ENCODE measurements around the gene RAB15. TPM values are rescaled to one million over a fixed set of nuclear protein-coding genes. Genes with fewer than 3 reads are reported as not detected.
A peak's percentile ranks its signal among the peaks of the same experiment; 100 is the strongest.
"Not testable (repeated sequence)": the region's sequence is repeated elsewhere in the genome, so short reads cannot be mapped to it uniquely, and the experiment has no call there.

Gene RAB15
- polyA plus RNA-seq, 6 donors from 2014 or later, result 0.25 to 1.9 (median 0.94) TPM

DNA sequence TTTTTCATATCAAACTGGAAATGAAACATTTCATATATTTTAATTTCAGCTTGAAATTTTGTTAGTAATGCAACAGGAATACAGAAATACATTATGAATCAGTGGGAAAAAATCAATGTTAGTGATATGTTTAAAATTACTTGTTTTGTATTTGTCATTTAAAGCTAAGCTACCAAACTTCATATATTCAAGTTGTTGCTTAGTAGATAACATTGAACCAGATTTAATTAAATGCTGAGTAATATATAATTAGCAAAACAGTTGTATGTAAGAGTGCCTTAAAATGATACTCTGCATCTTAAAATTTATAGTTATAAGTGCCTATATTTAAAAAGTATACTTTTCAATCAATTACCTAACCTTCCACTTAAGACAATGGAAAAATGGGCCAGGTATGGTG lies 52.9 kb downstream of the RAB15 start:
- Mint-ChIP-seq H3K27ac (peak overlapping the region in 1 of 6 donors; percentile 34), H3K4me3 (peak overlapping the region in 1 of 8 donors; percentile 2), H3K4me1 (peaks cover 37 to 60% (median 59%) of the 10 kb centered on the region in 3 donors)

GRCh38 chr14:64918216-64918615 lies 53.9 kb downstream of the RAB15 start:
- Mint-ChIP-seq H3K27me3 (no peaks in the 10 kb centered on the region), H3K4me3 (no peak overlapping the region), H3K36me3 (no peaks in the 10 kb centered on the region), H3K27ac (peak overlapping the region in 2 of 6 donors; percentile 69 to 79), H3K9me3 (no peaks in the 10 kb centered on the region), H3K4me1 (peaks cover 41 to 62% (median 59%) of the 10 kb centered on the region in 3 donors)
- DNase-seq, result no peak
- ATAC-seq (ENCODE audit: low read depth in 2 of 2), result no peak

More for the DNA sequence above, 52.9 kb downstream of the RAB15 start:
- DNase-seq (no peak), ATAC-seq (ENCODE audit: low read depth in 2 of 2) (no peak)
- Mint-ChIP-seq H3K36me3 (no peaks in the 10 kb centered on the region), H3K27me3 (no peaks in the 10 kb centered on the region), H3K9me3 (no peaks in the 10 kb centered on the region)

- Mint-ChIP-seq H3K4me3 (peak overlapping the region; percentile 90 to 98 (median 96)), H3K9me3 (no peaks in the 10 kb centered on the region), H3K36me3 (no peaks in the 10 kb centered on the region), H3K27me3 (no peaks in the 10 kb centered on the region), H3K4me1 (peaks cover 35 to 54% (median 51%) of the 10 kb centered on the region in 3 donors), H3K27ac (peak overlapping the region in 3 of 6 donors; percentile 97 to 99 (median 98))
- DNase-seq (no peak), ATAC-seq (ENCODE audit: low read depth in 2 of 2) (no peak)
Measured at GRCh38 chr14:64915797-64916196, 56.3 kb downstream of the RAB15 start.

- H3K36me3 Mint-ChIP-seq, result no peaks in the 10 kb centered on the region
- peaks cover 35 to 54% (median 43%) of the 10 kb centered on the region in 3 donors for H3K4me1 Mint-ChIP-seq
- no peak for DNase-seq
- peak overlapping the region; percentile 97 to 99 (median 98) for H3K27ac Mint-ChIP-seq
- peak overlapping the region; percentile 90 to 98 (median 96) for H3K4me3 Mint-ChIP-seq
- H3K27me3 Mint-ChIP-seq, result peaks cover 0 to 5% (median 0%) of the 10 kb centered on the region in 3 donors
- no peak for ATAC-seq (ENCODE audit: low read depth in 2 of 2)
- no peaks in the 10 kb centered on the region for H3K9me3 Mint-ChIP-seq
Measured at GRCh38 chr14:64915029-64915424, 57.1 kb downstream of the RAB15 start.

DNA sequence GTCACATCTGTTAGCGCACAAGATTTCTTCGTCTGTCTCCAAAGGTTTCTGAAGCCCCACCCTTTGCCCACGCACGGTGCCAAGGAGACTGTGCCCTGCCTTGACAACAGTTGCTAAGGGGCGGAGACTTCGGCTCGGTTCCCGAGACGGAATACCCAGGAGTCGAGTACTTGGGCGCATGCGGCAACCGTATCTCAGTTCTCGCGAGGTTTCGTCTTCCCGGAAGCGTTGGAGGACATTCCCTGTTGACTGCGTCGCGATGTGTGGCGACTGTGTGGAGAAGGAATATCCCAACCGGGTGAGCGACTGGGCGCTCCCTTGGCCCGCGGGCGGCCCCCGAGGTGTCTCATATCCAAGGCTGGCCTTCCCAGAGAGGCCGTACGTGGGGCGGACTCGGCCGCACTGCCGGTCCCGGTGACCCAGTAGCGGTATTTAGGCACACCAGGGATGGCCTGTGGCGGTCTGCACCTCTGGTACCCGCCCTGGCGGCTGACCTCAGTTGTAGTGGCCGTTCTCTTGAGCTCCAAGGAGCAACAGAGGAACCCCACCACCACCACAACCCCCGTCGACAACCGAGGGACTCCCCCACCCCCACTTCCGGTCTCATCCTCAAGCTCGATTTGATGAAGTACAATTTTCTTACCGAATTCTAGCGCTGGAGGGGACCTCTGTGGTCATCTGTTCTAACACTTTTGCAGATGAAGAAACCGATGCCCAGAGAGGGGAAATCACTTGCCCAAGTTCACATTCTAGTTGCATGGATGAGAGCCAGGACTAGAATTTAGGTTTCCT lies 57.7 kb downstream of the RAB15 start, which contains the start of gene CHURC1:
TSS of gene CHURC1 (plus strand) at position 219 of the 792 bp plus-strand sequence. CDS start at position 260, 41 bp downstream.
- H3K27ac Mint-ChIP-seq, result peak within 1 kb of the TSS; percentile 97 to 99 (median 98)
- H3K4me3 Mint-ChIP-seq, result peak within 1 kb of the TSS; percentile 90 to 98 (median 96)
- H3K36me3 Mint-ChIP-seq, result no peaks in the 10 kb centered on the region
- peak; percentile 93 to 96 for ATAC-seq (ENCODE audit: low read depth in 2 of 2)
- H3K9me3 Mint-ChIP-seq, result no peaks in the 10 kb centered on the region
- peaks cover 0 to 6% (median 0%) of the 10 kb centered on the region in 3 donors for H3K27me3 Mint-ChIP-seq
- H3K4me1 Mint-ChIP-seq, result peaks cover 35 to 51% (median 38%) of the 10 kb centered on the region in 3 donors
- peak; percentile 97 for DNase-seq

GRCh38 chr14:64913477-64913876 lies 58.7 kb downstream of the RAB15 start:
- Mint-ChIP-seq H3K27ac (peak overlapping the region; percentile 97 to 99 (median 98)), H3K4me3 (peak overlapping the region; percentile 90 to 98 (median 96)), H3K4me1 (peaks cover 33 to 45% (median 34%) of the 10 kb centered on the region in 3 donors)
- H3K27me3 Mint-ChIP-seq; H3K9me3 Mint-ChIP-seq; H3K36me3 Mint-ChIP-seq; ATAC-seq (ENCODE audit: low read depth in 2 of 2); DNase-seq: not testable (repeated sequence)

GRCh38 chr14:64912261-64912660 lies 59.9 kb downstream of the RAB15 start:
- Mint-ChIP-seq H3K27me3 (peaks cover 0 to 11% (median 2%) of the 10 kb centered on the region in 3 donors), H3K4me1 (peaks cover 21 to 35% (median 24%) of the 10 kb centered on the region in 3 donors), H3K4me3 (peak overlapping the region in 1 of 8 donors; percentile 59), H3K9me3 (no peaks in the 10 kb centered on the region), H3K27ac (no peak overlapping the region), H3K36me3 (no peaks in the 10 kb centered on the region)
- DNase-seq, result no peak
- ATAC-seq (ENCODE audit: low read depth in 2 of 2), result no peak

DNA sequence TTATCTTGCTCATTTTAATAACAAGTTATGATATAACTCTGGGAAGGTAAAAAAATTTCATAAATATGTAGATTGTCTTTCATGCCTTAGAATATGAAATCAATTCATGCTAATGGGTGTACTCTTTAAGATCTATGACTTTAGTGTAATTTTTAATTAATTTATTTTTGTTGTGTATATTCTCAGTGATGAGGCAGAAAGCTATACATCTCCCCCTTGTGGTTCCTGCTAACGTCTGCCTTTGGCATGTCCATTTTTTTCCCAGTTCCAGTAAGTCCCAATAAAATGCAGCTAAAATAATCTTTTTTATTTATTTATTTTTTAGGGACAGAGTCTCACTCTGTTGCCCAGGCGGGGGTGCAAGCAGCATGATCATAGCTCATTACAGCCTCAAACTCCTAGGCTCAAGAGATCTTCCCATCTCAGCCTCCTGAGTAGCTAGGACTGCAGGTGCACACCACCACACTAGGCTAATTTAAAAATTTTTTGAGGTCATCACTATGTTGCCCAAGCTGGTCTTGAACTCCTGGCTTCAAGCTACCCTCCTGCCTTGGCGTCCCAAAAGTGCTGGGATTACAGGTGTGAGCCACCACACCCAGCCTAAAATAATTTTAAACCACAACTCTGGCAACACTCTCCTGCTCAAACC lies 61.2 kb downstream of the RAB15 start:
- Mint-ChIP-seq H3K27ac (peak overlapping the region in 1 of 6 donors; percentile 4), H3K27me3 (peaks cover 7 to 20% (median 12%) of the 10 kb centered on the region in 3 donors), H3K4me1 (peaks cover 18 to 22% (median 19%) of the 10 kb centered on the region in 3 donors), H3K9me3 (no peaks in the 10 kb centered on the region), H3K4me3 (no peak overlapping the region), H3K36me3 (no peaks in the 10 kb centered on the region)
- ATAC-seq (ENCODE audit: low read depth in 2 of 2) (no peak), DNase-seq (no peak)

- DNase-seq, result no peak
- no peak for ATAC-seq (ENCODE audit: low read depth in 2 of 2)
- Mint-ChIP-seq H3K27me3 (peaks cover 24 to 36% (median 28%) of the 10 kb centered on the region in 3 donors), H3K4me1 (no peaks in the 10 kb centered on the region), H3K27ac (peak overlapping the region in 1 of 6 donors; percentile 67), H3K9me3 (no peaks in the 10 kb centered on the region), H3K36me3 (no peaks in the 10 kb centered on the region), H3K4me3 (no peak overlapping the region)
Measured at GRCh38 chr14:64906022-64906421, 66.1 kb downstream of the RAB15 start.

- no peak for ATAC-seq (ENCODE audit: low read depth in 2 of 2)
- Mint-ChIP-seq H3K36me3 (no peaks in the 10 kb centered on the region), H3K27ac (no peak overlapping the region), H3K9me3 (no peaks in the 10 kb centered on the region), H3K4me1 (no peaks in the 10 kb centered on the region), H3K27me3 (peaks cover 24 to 33% (median 30%) of the 10 kb centered on the region in 3 donors), H3K4me3 (no peak overlapping the region)
- DNase-seq, result no peak
Measured at GRCh38 chr14:64899958-64900357, 72.2 kb downstream of the RAB15 start.

Other genes with a start within 250 kb of the RAB15 start
- under 1 TPM in 1 of 6 donors, not detected in 5; 0.16 TPM for gene SPTB, start 92.4 kb downstream of the RAB15 start, polyA plus RNA-seq (ENCODE audit: low read depth in 6 of 6)
- gene CHURC1, start 57.9 kb downstream of the RAB15 start, polyA plus RNA-seq (ENCODE audit: low read depth in 6 of 6), result 100 to 1,000 TPM; 101 to 151 (median 133) TPM
- gene GPX2, start 29.6 kb downstream of the RAB15 start, polyA plus RNA-seq (ENCODE audit: low read depth in 6 of 6), result not detected
- gene FNTB, start 14.6 kb upstream of the RAB15 start, polyA plus RNA-seq (ENCODE audit: low read depth in 6 of 6), result 1 to 10 TPM; 1.6 to 3.6 (median 2.3) TPM
- 100 to 1,000 TPM; 115 to 137 (median 125) TPM for gene MAX, start 130.2 kb upstream of the RAB15 start, polyA plus RNA-seq (ENCODE audit: low read depth in 6 of 6)

Data from naive B cell (primary cell).